Activated CD8-positive, alpha-beta memory T cell treated with anti-CD3 and anti-CD28 coated beads, Interleukin-2, amount 50 U/mL, for 1 hour (primary cell): ENCODE measurements around the gene IFI16.
"Not testable (repeated sequence)": the region's sequence is repeated elsewhere in the genome, so short reads cannot be mapped to it uniquely, and the experiment has no call there.

Experiments
- DNase-seq: peaks from one replicate; pipeline ENCODE4 v3.0.0-alpha.2; 2020; ENCODE audit errors: extremely low read depth

IFI16 gene

GRCh38 chr1:159009704-159010361 lies at the start of gene IFI16:
Gene IFI16 (plus strand): TSS chr1:159009907. CDS start chr1:159014681, 4,774 bp downstream.
- DNase-seq, result peak; percentile 48

GRCh38 chr1:158961178-158961577 lies 48.5 kb upstream of the IFI16 start:
- DNase-seq, result no peak

- DNase-seq, result no peak
Measured at GRCh38 chr1:158962983-158963382, 46.7 kb upstream of the IFI16 start.

- no peak for DNase-seq
Measured at GRCh38 chr1:158969166-158969565, 40.5 kb upstream of the IFI16 start.

- no peak for DNase-seq
Measured at GRCh38 chr1:158969855-158970254, 39.9 kb upstream of the IFI16 start.

GRCh38 chr1:158972841-158973240 lies 36.9 kb upstream of the IFI16 start:
- no peak for DNase-seq

- no peak for DNase-seq
Measured at GRCh38 chr1:158976219-158976618, 33.5 kb upstream of the IFI16 start.

GRCh38 chr1:158978730-158979129 lies 31.0 kb upstream of the IFI16 start:
- no peak for DNase-seq

- DNase-seq, result no peak
Measured at GRCh38 chr1:158979229-158979628, 30.5 kb upstream of the IFI16 start.

GRCh38 chr1:158983235-158983634 lies 26.5 kb upstream of the IFI16 start:
- no peak for DNase-seq

GRCh38 chr1:158984386-158984785 lies 25.3 kb upstream of the IFI16 start:
- DNase-seq, result no peak

- no peak for DNase-seq
Measured at GRCh38 chr1:158989424-158989823, 20.3 kb upstream of the IFI16 start.

GRCh38 chr1:158992787-158993312 lies 16.9 kb upstream of the IFI16 start:
- DNase-seq, result no peak

- DNase-seq, result no peak
Measured at GRCh38 chr1:158996998-158997397, 12.7 kb upstream of the IFI16 start.

- DNase-seq, result no peak
Measured at GRCh38 chr1:158998037-158998780, 11.5 kb upstream of the IFI16 start.

GRCh38 chr1:158998781-158999161 lies 10.9 kb upstream of the IFI16 start:
- DNase-seq, result no peak

- no peak for DNase-seq
Measured at GRCh38 chr1:158999316-159000069, 10.2 kb upstream of the IFI16 start.

GRCh38 chr1:159000070-159000409 lies 9.7 kb upstream of the IFI16 start:
- DNase-seq, result no peak

- no peak for DNase-seq
Measured at GRCh38 chr1:159000625-159001024, 9.1 kb upstream of the IFI16 start.

- DNase-seq, result no peak
Measured at GRCh38 chr1:159005161-159005560, 4.5 kb upstream of the IFI16 start.

- no peak for DNase-seq
Measured at GRCh38 chr1:159005676-159006075, 4.0 kb upstream of the IFI16 start.

- not testable (repeated sequence) for DNase-seq
Measured at GRCh38 chr1:159006210-159006807, 3.4 kb upstream of the IFI16 start.
